ENCODE results near the gene GJD2. TPM values are rescaled to one million over a fixed set of nuclear protein-coding genes. Genes with fewer than 3 reads are reported as not detected.

Gene GJD2
- total RNA-seq, 1 donor = not detected

DNA sequence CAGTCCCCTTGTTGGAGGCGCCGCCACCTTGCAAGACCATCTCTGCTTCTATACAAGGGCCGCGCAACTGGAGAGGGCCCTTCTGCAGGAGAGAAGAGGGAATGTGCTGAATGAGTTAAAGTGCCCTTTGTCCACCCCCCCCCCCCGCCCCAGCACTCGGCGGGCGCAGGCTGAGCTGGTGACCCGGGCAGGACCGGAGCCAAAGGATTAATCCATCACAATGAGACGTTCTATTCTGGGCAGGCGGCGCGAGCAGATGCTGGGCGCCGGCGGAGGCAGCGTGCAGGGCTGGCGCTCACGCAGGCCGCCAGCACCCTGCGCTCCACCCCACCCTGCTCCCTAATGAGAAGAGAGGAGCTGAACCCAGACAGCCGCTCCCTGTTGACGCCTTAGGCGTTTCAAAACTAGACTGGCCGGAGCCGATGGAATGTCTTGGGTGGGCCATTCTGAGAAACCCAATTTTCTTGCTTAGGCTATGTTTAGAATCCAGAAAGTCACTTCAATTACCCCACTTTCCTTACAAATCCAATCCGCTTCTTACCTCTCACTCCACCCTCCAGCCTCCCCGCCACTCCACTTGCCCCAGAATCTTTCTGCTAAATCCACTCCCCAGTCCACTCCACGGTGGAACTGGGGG, 32.9 kb downstream of the GJD2 start:
- no peaks in the 10 kb centered on the region for H3K4me1 ChIP-seq (ENCODE audit: insufficient read depth, low read length)
- H3K27me3 ChIP-seq (ENCODE audit: insufficient read depth, low read length) = peaks cover 26% of the 10 kb centered on the region
- H3K9me3 ChIP-seq (ENCODE audit: low read depth, low read length) = no peaks in the 10 kb centered on the region
- no peak overlapping the region for H3K4me3 ChIP-seq (ENCODE audit: low read length)

- H3K27me3 ChIP-seq (ENCODE audit: insufficient read depth, low read length) = peaks cover 26% of the 10 kb centered on the region
- H3K9me3 ChIP-seq (ENCODE audit: low read depth, low read length) = no peaks in the 10 kb centered on the region
- no peaks in the 10 kb centered on the region for H3K4me1 ChIP-seq (ENCODE audit: insufficient read depth, low read length)
- no peak overlapping the region for H3K4me3 ChIP-seq (ENCODE audit: low read length)
Observed at GRCh38 chr15:34721157-34721801, 33.5 kb downstream of the GJD2 start.

DNA sequence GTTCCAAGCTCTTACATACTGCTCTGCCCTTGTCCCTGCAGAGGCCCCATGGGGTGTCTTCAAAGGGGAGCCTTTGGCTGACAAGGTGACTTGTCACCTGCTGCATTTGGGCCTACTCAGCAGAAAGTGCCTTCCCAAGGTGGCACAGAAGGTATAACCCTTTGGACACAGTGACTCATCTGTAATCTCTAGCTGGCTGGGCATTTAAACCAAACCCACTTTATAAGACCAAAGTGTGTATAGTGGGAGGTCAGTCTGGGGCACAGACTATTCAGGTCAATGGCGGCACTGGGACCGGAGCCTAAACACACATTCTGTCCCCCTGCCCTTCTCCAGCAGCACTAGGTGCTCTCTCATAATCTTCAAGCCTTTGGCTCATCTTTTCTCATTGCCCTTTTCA, 35.1 kb downstream of the GJD2 start:
- H3K9me3 ChIP-seq (ENCODE audit: low read depth, low read length) = no peaks in the 10 kb centered on the region
- peaks cover 26% of the 10 kb centered on the region for H3K27me3 ChIP-seq (ENCODE audit: insufficient read depth, low read length)
- H3K4me1 ChIP-seq (ENCODE audit: insufficient read depth, low read length) = no peaks in the 10 kb centered on the region
- no peak overlapping the region for H3K4me3 ChIP-seq (ENCODE audit: low read length)

DNA sequence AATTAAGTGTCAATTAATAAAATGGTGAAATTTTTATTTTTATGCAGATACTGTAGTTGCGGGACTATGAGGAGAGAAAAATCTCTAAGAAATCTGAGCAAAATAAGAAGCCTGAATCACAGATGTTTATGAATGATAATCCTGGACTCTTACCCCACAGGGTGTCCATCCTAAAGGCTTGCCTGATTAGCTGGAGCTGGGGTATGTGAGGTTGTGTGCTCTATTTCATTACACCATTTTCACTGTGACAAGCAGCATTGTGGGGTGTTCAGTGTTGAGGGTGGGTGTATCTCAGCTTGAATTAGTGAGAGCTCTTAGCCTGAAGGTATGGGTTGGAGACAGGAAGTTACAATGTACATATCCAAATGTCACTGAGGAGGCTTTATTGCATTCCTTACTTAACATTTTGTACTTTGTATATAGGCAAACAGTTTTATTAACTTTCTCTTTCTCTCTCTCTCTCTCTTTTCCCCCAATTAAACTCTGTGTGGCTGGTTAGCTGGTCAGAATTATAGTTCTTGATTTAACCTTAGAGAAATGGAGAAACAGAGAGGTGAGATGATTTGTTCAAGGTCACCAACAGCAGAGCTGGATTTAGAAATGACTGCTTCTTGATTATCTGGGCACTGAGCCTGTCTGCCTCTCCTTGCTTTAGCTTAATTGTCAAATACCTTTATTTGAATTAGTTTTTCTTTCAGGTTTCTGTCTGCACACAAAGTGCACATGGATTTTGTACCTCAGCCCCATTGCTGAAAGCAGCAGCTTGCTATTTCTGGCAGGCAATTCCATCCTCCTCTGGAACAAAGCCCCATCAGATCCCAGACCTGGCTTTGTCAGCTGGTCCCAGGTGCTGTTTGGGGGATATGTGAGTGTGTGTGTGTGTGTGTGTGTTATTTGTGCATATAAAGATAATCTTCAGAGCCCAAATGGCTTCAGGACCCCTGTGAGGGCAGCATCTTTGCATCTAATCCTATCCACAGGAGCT, 35.8 kb downstream of the GJD2 start:
- Histone ChIP-seq H3K27me3 (ENCODE audit: insufficient read depth, low read length) (peaks cover 25% of the 10 kb centered on the region), H3K4me3 (ENCODE audit: low read length) (no peak overlapping the region), H3K9me3 (ENCODE audit: low read depth, low read length) (no peaks in the 10 kb centered on the region), H3K4me1 (ENCODE audit: insufficient read depth, low read length) (no peaks in the 10 kb centered on the region)

DNA sequence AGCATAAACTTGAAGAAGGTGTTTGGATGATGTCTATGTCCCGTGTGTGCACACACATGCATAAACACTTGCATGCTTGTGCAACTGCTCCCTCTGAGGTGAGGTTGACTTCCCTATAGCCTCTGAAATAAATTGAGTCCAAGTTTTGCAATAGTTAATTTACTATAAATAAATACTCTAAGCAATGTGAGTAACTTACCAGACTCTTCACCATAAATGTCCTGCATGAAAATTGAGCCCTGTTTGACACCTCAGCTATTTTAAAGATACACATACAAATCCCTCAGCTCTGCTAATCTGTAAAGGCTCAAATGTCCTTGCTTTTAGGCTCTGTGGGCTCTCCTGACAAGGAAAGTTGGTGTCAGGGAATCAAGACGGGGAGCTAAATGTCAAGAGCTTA, 37.1 kb downstream of the GJD2 start:
- peaks cover 21% of the 10 kb centered on the region for H3K27me3 ChIP-seq (ENCODE audit: insufficient read depth, low read length)
- H3K4me1 ChIP-seq (ENCODE audit: insufficient read depth, low read length) = no peaks in the 10 kb centered on the region
- no peak overlapping the region for H3K4me3 ChIP-seq (ENCODE audit: low read length)
- no peaks in the 10 kb centered on the region for H3K9me3 ChIP-seq (ENCODE audit: low read depth, low read length)

- Histone ChIP-seq H3K4me1 (ENCODE audit: insufficient read depth, low read length) (no peaks in the 10 kb centered on the region), H3K4me3 (ENCODE audit: low read length) (no peak overlapping the region), H3K9me3 (ENCODE audit: low read depth, low read length) (no peaks in the 10 kb centered on the region), H3K27me3 (ENCODE audit: insufficient read depth, low read length) (peaks cover 14% of the 10 kb centered on the region)
Observed at GRCh38 chr15:34716111-34716510, 38.7 kb downstream of the GJD2 start.

DNA sequence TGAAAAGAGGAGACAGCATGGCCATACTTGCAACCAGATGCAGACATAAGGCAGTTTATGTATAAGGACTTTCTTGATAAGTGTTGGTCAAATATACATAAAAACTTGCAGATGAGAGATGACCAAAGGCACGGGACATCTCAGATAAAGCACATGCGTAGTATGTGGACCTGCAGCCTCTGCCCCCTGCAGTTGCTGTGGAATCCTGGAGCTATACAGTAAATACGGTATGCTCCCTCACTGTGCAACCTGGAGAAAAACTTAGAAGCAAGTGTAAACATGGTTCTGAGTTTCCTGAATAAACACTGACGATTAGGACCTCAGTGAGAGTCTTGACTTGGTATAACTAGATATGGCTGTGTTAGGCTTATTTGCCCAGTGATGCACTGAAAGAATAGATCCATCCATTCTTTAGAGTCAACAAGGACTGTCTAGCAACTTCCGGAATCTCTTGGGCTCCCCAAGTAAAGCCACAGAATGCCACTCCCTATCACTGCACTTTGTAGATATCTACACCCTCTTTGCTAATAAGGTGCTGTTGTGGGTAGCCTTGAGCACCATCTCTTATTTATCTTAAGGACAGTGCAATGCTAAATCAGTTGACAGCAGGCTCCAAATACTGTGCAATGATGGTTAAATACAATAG, 40.2 kb downstream of the GJD2 start:
- H3K4me3 ChIP-seq (ENCODE audit: low read length) = no peak overlapping the region
- no peaks in the 10 kb centered on the region for H3K4me1 ChIP-seq (ENCODE audit: insufficient read depth, low read length)
- H3K27me3 ChIP-seq (ENCODE audit: insufficient read depth, low read length) = peaks cover 9% of the 10 kb centered on the region
- no peaks in the 10 kb centered on the region for H3K9me3 ChIP-seq (ENCODE audit: low read depth, low read length)

GRCh38 chr15:34713635-34714034, 41.2 kb downstream of the GJD2 start:
- Histone ChIP-seq H3K9me3 (ENCODE audit: low read depth, low read length) (no peaks in the 10 kb centered on the region), H3K4me1 (ENCODE audit: insufficient read depth, low read length) (no peaks in the 10 kb centered on the region), H3K27me3 (ENCODE audit: insufficient read depth, low read length) (peaks cover 4% of the 10 kb centered on the region), H3K4me3 (ENCODE audit: low read length) (no peak overlapping the region)

GRCh38 chr15:34709866-34710265, 44.9 kb downstream of the GJD2 start:
- peaks cover 3% of the 10 kb centered on the region for H3K27me3 ChIP-seq (ENCODE audit: insufficient read depth, low read length)
- no peaks in the 10 kb centered on the region for H3K4me1 ChIP-seq (ENCODE audit: insufficient read depth, low read length)
- H3K4me3 ChIP-seq (ENCODE audit: low read length) = no peak overlapping the region
- no peaks in the 10 kb centered on the region for H3K9me3 ChIP-seq (ENCODE audit: low read depth, low read length)

DNA sequence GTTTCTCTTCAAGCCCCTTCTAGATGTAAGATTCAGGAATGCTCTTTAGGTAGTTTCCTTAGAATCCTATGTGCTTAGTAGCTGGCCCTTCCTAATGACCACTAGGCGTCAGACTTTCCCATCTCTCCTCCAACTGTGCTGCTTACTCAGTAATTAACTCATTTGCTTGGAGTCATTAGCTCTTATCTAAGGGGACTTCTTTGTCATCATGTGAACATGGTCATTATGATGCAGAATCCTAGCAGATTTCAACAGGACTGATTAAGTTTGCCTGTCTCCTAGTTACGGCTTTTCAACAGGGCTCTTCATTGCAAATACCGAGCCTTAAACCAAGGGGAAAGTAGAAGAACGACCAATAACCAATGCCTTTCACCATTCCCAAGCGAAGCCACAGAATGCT, 46.4 kb downstream of the GJD2 start:
- peaks cover under 1% of the 10 kb centered on the region for H3K27me3 ChIP-seq (ENCODE audit: insufficient read depth, low read length)
- no peaks in the 10 kb centered on the region for H3K4me1 ChIP-seq (ENCODE audit: insufficient read depth, low read length)
- no peaks in the 10 kb centered on the region for H3K9me3 ChIP-seq (ENCODE audit: low read depth, low read length)
- H3K4me3 ChIP-seq (ENCODE audit: low read length) = no peak overlapping the region

DNA sequence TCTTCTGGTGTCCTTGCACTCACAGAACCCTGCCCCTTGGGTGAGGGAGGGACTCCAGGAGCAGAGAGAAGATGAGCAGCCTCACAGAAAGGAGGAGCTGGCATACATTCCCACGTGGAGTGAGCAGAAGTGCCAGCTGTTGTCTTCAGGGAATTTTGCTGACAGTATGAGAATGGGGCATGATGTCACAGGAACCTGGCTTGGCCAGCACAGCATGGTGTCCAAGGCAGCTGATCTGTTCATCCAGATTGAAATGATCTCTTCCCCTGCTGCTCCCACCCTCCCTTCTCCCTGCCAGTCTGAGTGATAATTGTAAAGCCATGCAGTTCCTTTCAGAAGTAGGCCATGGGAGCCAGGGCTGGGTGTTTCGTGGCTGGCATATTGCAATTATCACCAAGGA, 53.3 kb downstream of the GJD2 start:
- H3K4me3 ChIP-seq (ENCODE audit: low read length) = no peak overlapping the region
- no peaks in the 10 kb centered on the region for H3K27me3 ChIP-seq (ENCODE audit: insufficient read depth, low read length)

More for the DNA sequence above, 53.3 kb downstream of the GJD2 start:
- Histone ChIP-seq H3K9me3 (ENCODE audit: low read depth, low read length) (no peaks in the 10 kb centered on the region), H3K4me1 (ENCODE audit: insufficient read depth, low read length) (no peaks in the 10 kb centered on the region)

Other genes with a start within 250 kb of the GJD2 start
- gene GOLGA8B, start 171.3 kb downstream of the GJD2 start, total RNA-seq = 186 TPM
- gene ACTC1, start 40.6 kb upstream of the GJD2 start, total RNA-seq = not detected
- 38.4 TPM for gene AQR, start 214.7 kb upstream of the GJD2 start, total RNA-seq
- 29.5 TPM for gene ZNF770, start 233.3 kb upstream of the GJD2 start, total RNA-seq

Data from mononuclear cell (primary cell).